H1 (cell line): ENCODE results near the gene ZNF764. TPM values are rescaled to one million over a fixed set of nuclear protein-coding genes. Genes with fewer than 3 reads are reported as not detected.

Experiments used
- ASH2L ChIP-seq: fragments of 200-600, 300-600 bp; sonication (generic); IDR thresholded peaks from one replicate; pipeline ENCODE4 v1.7.1; 2017; ENCODE audit warnings: low read length
- JUND ChIP-seq: IDR thresholded peaks from 2 replicates; pipeline ENCODE4 v1.6.1; 2011; ENCODE audit warnings: mild to moderate bottlenecking, improper control_type of control experiment, low read length
- NRF1 ChIP-seq: IDR thresholded peaks from 2 replicates; pipeline ENCODE4 v1.6.1; 2011; ENCODE audit warnings: mild to moderate bottlenecking, low read depth, low read length, improper control_type of control experiment
- polyA plus RNA-seq, 7 experiments: library from polyadenylated mRNA; depleted of rRNA in 3 of 7; stranded (reverse) in 5 of 7; unstranded in 2 of 7; fragments of >200 nt in 5 of 7; fragments of 200-250 nt in 2 of 7; gene quantifications; 1 replicate in 5 of 7; 2 replicates in 1 of 7; 4 replicates in 1 of 7; pipeline versions ENCODE4 v1.2.1 to v1.2.3, GENCODE V29; 2011 to 2013; ENCODE audit warnings: missing spikeins in 2 of 7, mixed read lengths in 2 of 7
- total RNA-seq: library from RNA; stranded (reverse); fragmentation: NEBNext Ultra II Directional; extraction: Animal tissue kit (Norgen Biotek cat#: 25700); gene quantifications from 2 replicates; pipeline ENCODE4 v1.2.1, GENCODE V29; 2021

ZNF764 gene
- total and polyA plus RNA-seq, 2 of the 8 experiments (the other 6 are each of a cell fraction or from before 2014, with no cell fraction given) = 5.7 to 7.7 TPM

- no peak for TF ChIP-seq ASH2L
- TF ChIP-seq JUND = no peak
- no peak for TF ChIP-seq NRF1
These were observed 47.7 kb downstream of the ZNF764 start (continued) for GRCh38 chr16:30510376-30510938.
